ENCODE data around the gene RGS9.
"Not testable (repeated sequence)": the region's sequence is repeated elsewhere in the genome, so short reads cannot be mapped to it uniquely, and the experiment has no call there.

The RGS9 gene

GRCh38 chr17:65137021-65137939 is at the start of gene RGS9:
Gene RGS9 (plus strand): TSS chr17:65137370. CDS start chr17:65137541, 171 bp downstream.
- peak; percentile 63 for TF ChIP-seq CTCF (IDR thresholded peaks at IDR 0.05; ENCODE audit: low read depth, low read length, missing control alignments)
- Histone ChIP-seq H3K36me3 (replicated peaks) (no peaks in the 10 kb centered on the region), H3K27me3 (replicated peaks) (peaks cover 10% of the 10 kb centered on the region), H3K27ac (no peak within 1 kb of the TSS), H3K4me3 (ENCODE audit: low read depth, low read length) (peak within 1 kb of the TSS; percentile 37)
- in situ Hi-C loops (cut with HindIII; ENCODE audit: low pct_ligation_motif_present, low sequenced_read_pairs): no loop called here
- peak; percentile 34 for DNase-seq

GRCh38 chr17:65088621-65089360 is 48.4 kb upstream of the RGS9 start:
- Histone ChIP-seq H3K27me3 (replicated peaks) (peaks cover 29% of the 10 kb centered on the region), H3K4me3 (ENCODE audit: low read depth, low read length) (no peak overlapping the region), H3K27ac (no peak overlapping the region), H3K36me3 (replicated peaks) (no peaks in the 10 kb centered on the region)
- TF ChIP-seq CTCF (IDR thresholded peaks at IDR 0.05; ENCODE audit: low read depth, low read length, missing control alignments): no peak
- in situ Hi-C loops (cut with HindIII; ENCODE audit: low pct_ligation_motif_present, low sequenced_read_pairs): no loop called here
- DNase-seq: no peak

GRCh38 chr17:65092262-65092661 is 44.9 kb upstream of the RGS9 start:
- DNase-seq: no peak
- in situ Hi-C loops (cut with HindIII; ENCODE audit: low pct_ligation_motif_present, low sequenced_read_pairs): no loop called here
- H3K4me3 ChIP-seq (ENCODE audit: low read depth, low read length): no peak overlapping the region
- H3K27me3 ChIP-seq (replicated peaks): peaks cover 33% of the 10 kb centered on the region
- no peak for TF ChIP-seq CTCF (IDR thresholded peaks at IDR 0.05; ENCODE audit: low read depth, low read length, missing control alignments)
- H3K36me3 ChIP-seq (replicated peaks): no peaks in the 10 kb centered on the region
- H3K27ac ChIP-seq: no peak overlapping the region

GRCh38 chr17:65092721-65093356 is 44.3 kb upstream of the RGS9 start:
- in situ Hi-C loops (cut with HindIII; ENCODE audit: low pct_ligation_motif_present, low sequenced_read_pairs); DNase-seq; H3K27ac ChIP-seq; H3K36me3 ChIP-seq (replicated peaks); H3K4me3 ChIP-seq (ENCODE audit: low read depth, low read length): not testable (repeated sequence)
- peaks cover 33% of the 10 kb centered on the region for H3K27me3 ChIP-seq (replicated peaks)

- no peak for DNase-seq
- Histone ChIP-seq H3K27me3 (replicated peaks) (peaks cover 25% of the 10 kb centered on the region), H3K4me3 (ENCODE audit: low read depth, low read length) (no peak overlapping the region), H3K36me3 (replicated peaks) (no peaks in the 10 kb centered on the region), H3K27ac (no peak overlapping the region)
- TF ChIP-seq CTCF (IDR thresholded peaks at IDR 0.05; ENCODE audit: low read depth, low read length, missing control alignments): peak; percentile 50
- in situ Hi-C loops (cut with HindIII; ENCODE audit: low pct_ligation_motif_present, low sequenced_read_pairs): no loop called here
Observed at GRCh38 chr17:65093930-65094329, 43.2 kb upstream of the RGS9 start.

- DNase-seq: no peak
- in situ Hi-C loops (cut with HindIII; ENCODE audit: low pct_ligation_motif_present, low sequenced_read_pairs): no loop called here
- H3K27me3 ChIP-seq (replicated peaks): peaks cover 13% of the 10 kb centered on the region
- H3K4me3 ChIP-seq (ENCODE audit: low read depth, low read length): no peak overlapping the region
- TF ChIP-seq CTCF (IDR thresholded peaks at IDR 0.05; ENCODE audit: low read depth, low read length, missing control alignments): no peak
- no peaks in the 10 kb centered on the region for H3K36me3 ChIP-seq (replicated peaks)
- H3K27ac ChIP-seq: no peak overlapping the region
Observed at GRCh38 chr17:65095465-65095864, 41.7 kb upstream of the RGS9 start.

- H3K27ac ChIP-seq; DNase-seq; H3K27me3 ChIP-seq (replicated peaks); in situ Hi-C loops (cut with HindIII; ENCODE audit: low pct_ligation_motif_present, low sequenced_read_pairs); H3K36me3 ChIP-seq (replicated peaks); H3K4me3 ChIP-seq (ENCODE audit: low read depth, low read length): not testable (repeated sequence)
Observed at GRCh38 chr17:65096382-65096781, 40.8 kb upstream of the RGS9 start.
